ENCODE measurements around the gene CELF2.

- TF ChIP-seq CTCF (IDR thresholded peaks at IDR 0.05): no peak
- TF ChIP-seq POLR2A (IDR thresholded peaks at IDR 0.05): no peak
Observed at GRCh38 chr10:11104772-11105675, 87.4 kb downstream of the CELF2 start.
